ENCODE measurements around the gene SOX8.

Gene SOX8

GRCh38 chr16:939311-939710, 42.3 kb upstream of the SOX8 start:
- no peak overlapping the region for H3K9ac ChIP-seq (ENCODE audit: low read length)
- H3K9me3 ChIP-seq (replicated peaks; ENCODE audit: insufficient read depth, low read length): no peaks in the 10 kb centered on the region
- H3K4me2 ChIP-seq (ENCODE audit: low read depth, low read length): no peak overlapping the region
- H3K36me3 ChIP-seq (replicated peaks; ENCODE audit: insufficient read depth, low read length): no peaks in the 10 kb centered on the region
- H3K79me2 ChIP-seq (ENCODE audit: low read length): no peaks in the 10 kb centered on the region
- no peaks in the 10 kb centered on the region for H3F3A ChIP-seq (ENCODE audit: insufficient read depth, low read length)
- DNase-seq: no peak
- H2AFZ ChIP-seq (ENCODE audit: low read length): no peak overlapping the region
- H3K27me3 ChIP-seq (replicated peaks; ENCODE audit: insufficient read depth, low read length): peaks cover 84% of the 10 kb centered on the region
- no peak overlapping the region for H3K27ac ChIP-seq (ENCODE audit: low read length)
- H3K4me3 ChIP-seq (ENCODE audit: low read length): no peak overlapping the region
- no peak for TF ChIP-seq EZH2 (optimal IDR thresholded peaks at IDR 0.05; ENCODE audit: low read depth, low read length)
- TF ChIP-seq EZH2phosphoT487 (IDR thresholded peaks at IDR 0.05; ENCODE audit: low read length): no peak
- TF ChIP-seq CTCF (IDR thresholded peaks at IDR 0.05; ENCODE audit: low read length): no peak
- H3K9me2 ChIP-seq (replicated peaks; ENCODE audit: insufficient read depth, low read length): no peaks in the 10 kb centered on the region
- H3K4me1 ChIP-seq (ENCODE audit: low read length): no peaks in the 10 kb centered on the region
- H4K20me1 ChIP-seq (ENCODE audit: insufficient read depth, low read length): no peaks in the 10 kb centered on the region

GRCh38 chr16:939941-940340, 41.6 kb upstream of the SOX8 start:
- no peaks in the 10 kb centered on the region for H4K20me1 ChIP-seq (ENCODE audit: insufficient read depth, low read length)
- H3K4me2 ChIP-seq (ENCODE audit: low read depth, low read length): no peak overlapping the region
- H3K79me2 ChIP-seq (ENCODE audit: low read length): no peaks in the 10 kb centered on the region
- H3K27ac ChIP-seq (ENCODE audit: low read length): no peak overlapping the region
- no peaks in the 10 kb centered on the region for H3K9me2 ChIP-seq (replicated peaks; ENCODE audit: insufficient read depth, low read length)
- H3K9me3 ChIP-seq (replicated peaks; ENCODE audit: insufficient read depth, low read length): no peaks in the 10 kb centered on the region
- DNase-seq: no peak
- no peaks in the 10 kb centered on the region for H3K36me3 ChIP-seq (replicated peaks; ENCODE audit: insufficient read depth, low read length)
- no peak overlapping the region for H2AFZ ChIP-seq (ENCODE audit: low read length)
- no peak for TF ChIP-seq EZH2 (optimal IDR thresholded peaks at IDR 0.05; ENCODE audit: low read depth, low read length)
- TF ChIP-seq CTCF (IDR thresholded peaks at IDR 0.05; ENCODE audit: low read length): no peak
- no peak for TF ChIP-seq EZH2phosphoT487 (IDR thresholded peaks at IDR 0.05; ENCODE audit: low read length)
- no peak overlapping the region for H3K4me3 ChIP-seq (ENCODE audit: low read length)
- no peaks in the 10 kb centered on the region for H3F3A ChIP-seq (ENCODE audit: insufficient read depth, low read length)
- H3K9ac ChIP-seq (ENCODE audit: low read length): no peak overlapping the region
- H3K27me3 ChIP-seq (replicated peaks; ENCODE audit: insufficient read depth, low read length): peaks cover 77% of the 10 kb centered on the region
- no peaks in the 10 kb centered on the region for H3K4me1 ChIP-seq (ENCODE audit: low read length)

GRCh38 chr16:942436-943060, 39.0 kb upstream of the SOX8 start:
- no peak overlapping the region for H3K9ac ChIP-seq (ENCODE audit: low read length)
- peaks cover 63% of the 10 kb centered on the region for H3K27me3 ChIP-seq (replicated peaks; ENCODE audit: insufficient read depth, low read length)
- H3F3A ChIP-seq (ENCODE audit: insufficient read depth, low read length): no peaks in the 10 kb centered on the region
- no peak overlapping the region for H3K4me3 ChIP-seq (ENCODE audit: low read length)
- no peaks in the 10 kb centered on the region for H3K9me3 ChIP-seq (replicated peaks; ENCODE audit: insufficient read depth, low read length)
- TF ChIP-seq EZH2phosphoT487 (IDR thresholded peaks at IDR 0.05; ENCODE audit: low read length): no peak
- TF ChIP-seq EZH2 (optimal IDR thresholded peaks at IDR 0.05; ENCODE audit: low read depth, low read length): no peak
- H3K9me2 ChIP-seq (replicated peaks; ENCODE audit: insufficient read depth, low read length): no peaks in the 10 kb centered on the region
- no peak overlapping the region for H2AFZ ChIP-seq (ENCODE audit: low read length)
- H3K4me1 ChIP-seq (ENCODE audit: low read length): no peaks in the 10 kb centered on the region
- no peak overlapping the region for H3K4me2 ChIP-seq (ENCODE audit: low read depth, low read length)
- no peak overlapping the region for H3K27ac ChIP-seq (ENCODE audit: low read length)
- no peaks in the 10 kb centered on the region for H3K79me2 ChIP-seq (ENCODE audit: low read length)
- DNase-seq: no peak
- H4K20me1 ChIP-seq (ENCODE audit: insufficient read depth, low read length): no peaks in the 10 kb centered on the region
- no peaks in the 10 kb centered on the region for H3K36me3 ChIP-seq (replicated peaks; ENCODE audit: insufficient read depth, low read length)

- H3K9me3 ChIP-seq (replicated peaks; ENCODE audit: insufficient read depth, low read length): no peaks in the 10 kb centered on the region
- no peaks in the 10 kb centered on the region for H3K4me1 ChIP-seq (ENCODE audit: low read length)
- H3K9me2 ChIP-seq (replicated peaks; ENCODE audit: insufficient read depth, low read length): no peaks in the 10 kb centered on the region
- no peaks in the 10 kb centered on the region for H3K79me2 ChIP-seq (ENCODE audit: low read length)
- no peaks in the 10 kb centered on the region for H3F3A ChIP-seq (ENCODE audit: insufficient read depth, low read length)
- TF ChIP-seq EZH2phosphoT487 (IDR thresholded peaks at IDR 0.05; ENCODE audit: low read length) (no peak), EZH2 (optimal IDR thresholded peaks at IDR 0.05; ENCODE audit: low read depth, low read length) (no peak), CTCF (IDR thresholded peaks at IDR 0.05; ENCODE audit: low read length) (no peak)
- no peak overlapping the region for H3K9ac ChIP-seq (ENCODE audit: low read length)
- H3K27me3 ChIP-seq (replicated peaks; ENCODE audit: insufficient read depth, low read length): peaks cover 49% of the 10 kb centered on the region
- no peak overlapping the region for H3K27ac ChIP-seq (ENCODE audit: low read length)
- H3K36me3 ChIP-seq (replicated peaks; ENCODE audit: insufficient read depth, low read length): no peaks in the 10 kb centered on the region
- no peaks in the 10 kb centered on the region for H4K20me1 ChIP-seq (ENCODE audit: insufficient read depth, low read length)
- no peak overlapping the region for H3K4me2 ChIP-seq (ENCODE audit: low read depth, low read length)
- H2AFZ ChIP-seq (ENCODE audit: low read length): no peak overlapping the region
- no peak for DNase-seq
- H3K4me3 ChIP-seq (ENCODE audit: low read length): no peak overlapping the region
Observed at GRCh38 chr16:943971-944370, 37.6 kb upstream of the SOX8 start.
